WTC11 (cell line): ENCODE measurements around the gene ADAM22. TPM values are rescaled to one million over a fixed set of nuclear protein-coding genes. Genes with fewer than 3 reads are reported as not detected.

Source experiments
- ATAC-seq: fragments of 200-7000 bp; cut with Tn5 transposase; 2 replicates; pipeline ENCODE4 v1.10.0; 2021; ENCODE audit warnings: mild to moderate bottlenecking, moderate library complexity
- CTCF ChIA-PET: fragments of 300-600 bp; sonication (Branson Sonifier 250); formaldehyde crosslinking; loops from one replicate; lab custom pipeline; 2021; ENCODE audit warnings: antibody characterized with exemption; lab: Charles Lee
- POLR2A ChIA-PET: fragments of 350-600 bp; sonication (Branson Sonifier 250); formaldehyde crosslinking; loops from one replicate; lab custom pipeline; 2021; ENCODE audit warnings: antibody characterized with exemption; lab: Charles Lee
- DNase-seq: peaks from one replicate; pipeline ENCODE4 v3.0.0; 2021; ENCODE audit warnings: low spot score
- H3K27ac Mint-ChIP-seq: 2 replicates; pipeline ENCODE4 v1.8.0; 2021; ENCODE audit warnings: mixed read lengths
- H3K27me3 Mint-ChIP-seq: 2 replicates; pipeline ENCODE4 v1.8.0; 2021; ENCODE audit warnings: low read depth, mild to moderate bottlenecking, moderate library complexity, mixed read lengths
- H3K36me3 Mint-ChIP-seq: 2 replicates; pipeline ENCODE4 v1.8.0; 2021; ENCODE audit warnings: mixed read lengths
- H3K4me1 Mint-ChIP-seq: 2 replicates; pipeline ENCODE4 v1.8.0; 2022; ENCODE audit warnings: mixed read lengths
- H3K4me3 Mint-ChIP-seq: 2 replicates; pipeline ENCODE4 v1.8.0; 2021; ENCODE audit warnings: mild to moderate bottlenecking, moderate library complexity, mixed read lengths
- H3K9me3 Mint-ChIP-seq: 2 replicates; pipeline ENCODE4 v1.8.0; 2021; ENCODE audit warnings: mixed read lengths
- CREM ChIP-seq: sonication (generic); formaldehyde crosslinking; IDR thresholded peaks from 2 replicates; pipeline ENCODE4 v1.8.1; 2022; ENCODE audit warnings: mild to moderate bottlenecking, missing genetic modification reagents, moderate library complexity
- E2F4 ChIP-seq: sonication (generic); formaldehyde crosslinking; IDR thresholded peaks from 2 replicates; pipeline ENCODE4 v1.8.1; 2022; ENCODE audit warnings: low read depth, mild to moderate bottlenecking, moderate library complexity, missing genetic modification reagents, borderline replicate concordance
- EMX1 ChIP-seq: fragments of 250-450 bp; sonication (Bioruptor Pico); IDR thresholded peaks from 2 replicates; pipeline ENCODE4 v1.8.0; 2021; ENCODE audit warnings: mild to moderate bottlenecking
- ETV6 ChIP-seq: sonication (generic); formaldehyde crosslinking; IDR thresholded peaks from 2 replicates; pipeline ENCODE4 v1.8.1; 2022; ENCODE audit warnings: mild to moderate bottlenecking, missing genetic modification reagents
- FOXP1 ChIP-seq: sonication (generic); formaldehyde crosslinking; IDR thresholded peaks from 2 replicates; pipeline ENCODE4 v1.8.0; 2022; ENCODE audit warnings: missing genetic modification reagents, mild to moderate bottlenecking, moderate library complexity, borderline replicate concordance
- NR3C1 ChIP-seq: sonication (generic); formaldehyde crosslinking; conservative IDR thresholded peaks from 2 replicates; pipeline ENCODE4 v1.8.1; 2023; ENCODE audit warnings: low read depth, mild to moderate bottlenecking, missing genetic modification reagents
- PRDM15 ChIP-seq: sonication (generic); formaldehyde crosslinking; IDR thresholded peaks from 2 replicates; pipeline ENCODE4 v1.8.0; 2022; ENCODE audit warnings: missing genetic modification reagents
- RELA ChIP-seq: sonication (generic); formaldehyde crosslinking; IDR thresholded peaks from 2 replicates; pipeline ENCODE4 v1.8.1; 2022; ENCODE audit warnings: missing genetic modification reagents, mild to moderate bottlenecking, borderline replicate concordance
- RORB ChIP-seq: fragments of 250-450 bp; sonication (Bioruptor Pico); IDR thresholded peaks from 2 replicates; pipeline ENCODE4 v1.9.0; 2021; ENCODE audit warnings: mild to moderate bottlenecking
- STAT6 ChIP-seq: sonication (generic); formaldehyde crosslinking; conservative IDR thresholded peaks from 2 replicates; pipeline ENCODE4 v1.8.1; 2023; ENCODE audit warnings: mild to moderate bottlenecking, low read depth, missing genetic modification reagents, moderate library complexity
- ZNF138 ChIP-seq: sonication (generic); formaldehyde crosslinking; conservative IDR thresholded peaks from 2 replicates; pipeline ENCODE4 v1.8.1; 2022; ENCODE audit warnings: mild to moderate bottlenecking, moderate library complexity, missing genetic modification reagents
- ZNF219 ChIP-seq: sonication (generic); formaldehyde crosslinking; IDR thresholded peaks from 2 replicates; pipeline ENCODE4 v1.8.0; 2023; ENCODE audit warnings: missing genetic modification reagents, mild to moderate bottlenecking, borderline replicate concordance
- ZNF532 ChIP-seq: fragments of 250-450 bp; sonication (Bioruptor Pico); IDR thresholded peaks from 2 replicates; pipeline ENCODE4 v1.9.0; 2021; ENCODE audit warnings: mild to moderate bottlenecking, borderline replicate concordance
- total RNA-seq: library from RNA; stranded (reverse); gene quantifications from 3 replicates; pipeline ENCODE4 v1.2.3, GENCODE V29; 2021

The ADAM22 gene
- total RNA-seq, 1 experiment from 2014 or later, result 12.4 TPM

- no peak for TF ChIP-seq E2F4 (CRISPR knock-in tag)
- TF ChIP-seq STAT6 (CRISPR knock-in tag), result no peak
- TF ChIP-seq NR3C1 (CRISPR knock-in tag), result no peak
- TF ChIP-seq ETV6, result 0 out of 2 replicates have a peak, but pooled peaks have one; percentile 37
Measured at GRCh38 chr7:87926581-87927461, 7.2 kb upstream of the ADAM22 start (continued).

- H3K27ac Mint-ChIP-seq, result peak overlapping the region; percentile 42
- no peak for DNase-seq
Measured at GRCh38 chr7:87933605-87933952, 472 bp upstream of the ADAM22 start.

More at GRCh38 chr7:87933605-87933952, 472 bp upstream of the ADAM22 start:
- H3K4me3 Mint-ChIP-seq, result peak overlapping the region; percentile 91
- TF ChIP-seq PRDM15 (CRISPR knock-in tag), result no peak
- no peak for TF ChIP-seq ZNF138 (CRISPR knock-in tag)
- TF ChIP-seq RELA (CRISPR knock-in tag), result no peak
- TF ChIP-seq CREM (CRISPR knock-in tag), result no peak
- no peak for TF ChIP-seq FOXP1
- no peak for TF ChIP-seq EMX1 (CRISPR knock-in tag)
- TF ChIP-seq ZNF532 (CRISPR knock-in tag), result no peak
- no peak for TF ChIP-seq RORB (CRISPR knock-in tag)
- TF ChIP-seq ZNF219, result no peak
- TF ChIP-seq STAT6 (CRISPR knock-in tag), result no peak
- no peaks in the 10 kb centered on the region for H3K9me3 Mint-ChIP-seq
- peaks cover 16% of the 10 kb centered on the region for H3K27me3 Mint-ChIP-seq
- H3K36me3 Mint-ChIP-seq, result peaks cover 7% of the 10 kb centered on the region; the same call in 1 of the 2 replicates
- peaks cover 10% of the 10 kb centered on the region for H3K4me1 Mint-ChIP-seq
- ATAC-seq, result no peak
- POLR2A ChIA-PET, result interaction anchor here (0.5 to 2.0 kb wide), 5 partner anchors 13 to 782 kb away, joined by 3 to 10 read pairs (median 3); partner anchors contain the start of genes DBF4 and SLC25A40
- CTCF ChIA-PET, result interaction anchor here (0.6 to 2.0 kb wide), 5 partner anchors 12 to 178 kb away, joined by 3 to 15 read pairs (median 3); no protein-coding TSS in a partner anchor
